Smooth muscle cell (in vitro differentiated cells): ENCODE measurements around the gene ENGASE. TPM values are rescaled to one million over a fixed set of nuclear protein-coding genes. Genes with fewer than 3 reads are reported as not detected.
A peak's percentile ranks its signal among the peaks of the same experiment; 100 is the strongest.

Experiments
- DNase-seq: peaks from one replicate; lab custom pipeline; 2025; ENCODE audit not compliant: unreplicated experiment; lab: John Stamatoyannopoulos, UW
- H2AFZ ChIP-seq: fragments of 200-600 bp; sonication (generic); 2 replicates; pipeline ENCODE4 v1.6.0; 2016; ENCODE audit warnings: antibody characterized with exemption, low read depth, mild to moderate bottlenecking
- H3F3A ChIP-seq: fragments of 200-600 bp; sonication (generic); 2 replicates; pipeline ENCODE4 v1.6.0; 2017; ENCODE audit warnings: antibody characterized with exemption, low read depth
- H3K27ac ChIP-seq: fragments of 200-600 bp; sonication (generic); 2 replicates; pipeline ENCODE4 v1.5.1; 2016; ENCODE audit warnings: low read depth, mild to moderate bottlenecking
- H3K27me3 ChIP-seq: fragments of 200-600 bp; sonication (generic); 2 replicates; pipeline ENCODE4 v1.6.1; 2016; ENCODE audit warnings: low read depth, mild to moderate bottlenecking
- H3K36me3 ChIP-seq: fragments of 200-600 bp; sonication (generic); 2 replicates; pipeline ENCODE4 v1.5.1; 2016; ENCODE audit warnings: low read depth
- H3K4me1 ChIP-seq: fragments of 200-600 bp; sonication (generic); 2 replicates; pipeline ENCODE4 v1.5.1; 2016; ENCODE audit warnings: low read depth
- H3K4me2 ChIP-seq: fragments of 200-600 bp; sonication (generic); 2 replicates; pipeline ENCODE4 v1.6.0; 2016; ENCODE audit warnings: mild to moderate bottlenecking
- H3K4me3 ChIP-seq: fragments of 200-600 bp; sonication (generic); 2 replicates; pipeline ENCODE4 v1.5.1; 2016; ENCODE audit warnings: mild to moderate bottlenecking
- H3K79me2 ChIP-seq: fragments of 200-600 bp; sonication (generic); 2 replicates; pipeline ENCODE4 v1.6.0; 2016; ENCODE audit warnings: low read depth, mild to moderate bottlenecking
- H3K9ac ChIP-seq: fragments of 200-600 bp; sonication (generic); 2 replicates; pipeline ENCODE4 v1.6.0; 2016; ENCODE audit warnings: low read depth
- H3K9me3 ChIP-seq: fragments of 200-600 bp; sonication (generic); replicated peaks from 2 replicates; pipeline ENCODE4 v1.5.1; 2016; ENCODE audit warnings: low read depth
- H4K20me1 ChIP-seq: fragments of 200-600 bp; sonication (generic); 2 replicates; pipeline ENCODE4 v1.6.0; 2016; ENCODE audit warnings: low read depth
- WGBS: methylation state at CpG from one replicate; pipeline ENCODE4 v1.1.7; 2016; ENCODE audit warnings: low lambda C conversion rate; 5-methylcytosine and 5-hydroxymethylcytosine counted together
- polyA plus RNA-seq: library from polyadenylated mRNA; unstranded; fragments of >200 nt; fragmentation: Nextera tagmentation; extraction: Ambion mirVana; gene quantifications from 2 replicates; pipeline ENCODE4 v1.2.1, GENCODE V29; 2016
- total RNA-seq: library from RNA; depleted of rRNA; stranded (reverse); fragments of >200 nt; gene quantifications from 2 replicates; pipeline ENCODE4 v1.2.3, GENCODE V29; 2014
- TF ChIP-seq, protein P1 (sequence below): fragments of 200-600 bp; sonication (generic); IDR thresholded peaks from 2 replicates; pipeline ENCODE4 v1.5.1; 2017; ENCODE audit warnings: borderline replicate concordance, mild to moderate bottlenecking, antibody characterized with exemption; ENCODE audit not compliant: insufficient read depth, poor library complexity, severe bottlenecking

ENGASE gene
- total and polyA plus RNA-seq, 2 experiments from 2014 or later = 3.8 to 9.6 TPM

- Histone ChIP-seq H3K4me3 (no peak overlapping the region), H3K27me3 (no peaks in the 10 kb centered on the region), H3K4me2 (no peak overlapping the region), H4K20me1 (no peaks in the 10 kb centered on the region), H3K9me3 (no peaks in the 10 kb centered on the region), H3K36me3 (no peaks in the 10 kb centered on the region), H2AFZ (no peak overlapping the region), H3K27ac (no peak overlapping the region), H3K4me1 (no peaks in the 10 kb centered on the region), H3K79me2 (no peaks in the 10 kb centered on the region), H3K9ac (no peak overlapping the region), H3F3A (no peaks in the 10 kb centered on the region)
- TF ChIP-seq, protein P1, sequence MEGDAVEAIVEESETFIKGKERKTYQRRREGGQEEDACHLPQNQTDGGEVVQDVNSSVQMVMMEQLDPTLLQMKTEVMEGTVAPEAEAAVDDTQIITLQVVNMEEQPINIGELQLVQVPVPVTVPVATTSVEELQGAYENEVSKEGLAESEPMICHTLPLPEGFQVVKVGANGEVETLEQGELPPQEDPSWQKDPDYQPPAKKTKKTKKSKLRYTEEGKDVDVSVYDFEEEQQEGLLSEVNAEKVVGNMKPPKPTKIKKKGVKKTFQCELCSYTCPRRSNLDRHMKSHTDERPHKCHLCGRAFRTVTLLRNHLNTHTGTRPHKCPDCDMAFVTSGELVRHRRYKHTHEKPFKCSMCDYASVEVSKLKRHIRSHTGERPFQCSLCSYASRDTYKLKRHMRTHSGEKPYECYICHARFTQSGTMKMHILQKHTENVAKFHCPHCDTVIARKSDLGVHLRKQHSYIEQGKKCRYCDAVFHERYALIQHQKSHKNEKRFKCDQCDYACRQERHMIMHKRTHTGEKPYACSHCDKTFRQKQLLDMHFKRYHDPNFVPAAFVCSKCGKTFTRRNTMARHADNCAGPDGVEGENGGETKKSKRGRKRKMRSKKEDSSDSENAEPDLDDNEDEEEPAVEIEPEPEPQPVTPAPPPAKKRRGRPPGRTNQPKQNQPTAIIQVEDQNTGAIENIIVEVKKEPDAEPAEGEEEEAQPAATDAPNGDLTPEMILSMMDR = peak; percentile 56
- 76% methylated on average over 13 of the region's 13 CpGs for WGBS
- no peak for DNase-seq
These were observed 32.0 kb upstream of the ENGASE start for GRCh38 chr17:79042421-79043190.

DNA sequence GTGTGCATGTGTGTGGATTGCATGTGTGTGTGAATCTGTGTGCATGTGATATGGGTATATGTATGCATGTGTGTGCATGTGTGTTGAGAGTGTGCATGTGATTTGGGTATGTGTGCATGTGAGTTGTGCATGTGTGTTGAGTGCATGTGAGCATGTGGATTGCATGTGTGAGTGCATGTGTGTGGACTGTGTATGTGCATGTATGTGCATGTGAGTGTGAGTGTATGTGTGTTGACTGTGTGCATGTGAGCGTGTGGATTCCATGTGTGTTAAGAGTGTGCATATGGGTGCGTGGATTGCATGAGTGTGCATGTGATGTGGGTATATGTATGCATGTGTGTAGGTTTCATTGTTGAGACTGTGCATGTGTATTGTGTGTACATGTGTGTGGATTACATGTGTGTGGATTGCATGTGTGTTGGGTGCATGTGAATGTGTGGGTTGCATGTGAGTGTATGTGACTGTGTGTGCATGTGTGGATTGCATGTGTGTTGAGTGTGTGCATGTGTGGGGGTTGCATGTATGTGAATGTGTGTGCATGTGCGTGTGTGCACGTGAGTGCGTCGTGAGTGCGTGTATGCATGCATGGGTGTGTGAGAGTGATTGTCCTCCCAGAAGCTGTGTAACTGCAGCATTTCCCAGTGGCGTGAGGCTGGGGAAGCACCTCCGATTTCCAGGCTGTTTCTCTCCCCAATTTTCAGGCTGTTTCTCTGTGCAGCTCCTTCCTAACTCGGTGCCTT is 31.3 kb upstream of the ENGASE start:
- Histone ChIP-seq H4K20me1 (no peaks in the 10 kb centered on the region), H3K27me3 (no peaks in the 10 kb centered on the region), H3K79me2 (no peaks in the 10 kb centered on the region), H3K9ac (no peak overlapping the region), H3K4me1 (peaks cover under 1% of the 10 kb centered on the region), H3K4me3 (no peak overlapping the region), H3K9me3 (no peaks in the 10 kb centered on the region), H3K4me2 (no peak overlapping the region), H3K27ac (no peak overlapping the region), H2AFZ (no peak overlapping the region), H3F3A (no peaks in the 10 kb centered on the region), H3K36me3 (no peaks in the 10 kb centered on the region)
- 92% methylated on average over 10 of the region's 10 CpGs for WGBS
- DNase-seq = no peak
- TF ChIP-seq, protein P1 = no peak

DNA sequence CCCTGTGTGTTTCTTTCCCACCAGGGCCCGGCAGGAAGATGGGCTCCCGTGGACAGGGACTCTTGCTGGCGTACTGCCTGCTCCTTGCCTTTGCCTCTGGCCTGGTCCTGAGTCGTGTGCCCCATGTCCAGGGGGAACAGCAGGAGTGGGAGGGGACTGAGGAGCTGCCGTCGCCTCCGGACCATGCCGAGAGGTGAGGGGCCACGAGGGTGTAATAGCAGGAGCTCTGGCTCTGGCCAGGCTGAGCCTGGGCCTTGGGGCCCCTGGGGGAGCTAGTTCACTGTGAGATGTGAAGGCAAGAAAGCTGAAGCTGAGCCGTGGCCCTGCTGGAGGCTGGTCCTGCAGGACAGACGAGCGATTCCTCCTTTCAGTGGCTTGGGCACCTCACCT is 30.7 kb upstream of the ENGASE start:
- Histone ChIP-seq H4K20me1 (no peaks in the 10 kb centered on the region), H3K9me3 (no peaks in the 10 kb centered on the region), H3F3A (no peaks in the 10 kb centered on the region), H3K4me2 (no peak overlapping the region), H3K27ac (no peak overlapping the region), H3K27me3 (no peaks in the 10 kb centered on the region), H3K9ac (no peak overlapping the region), H3K4me1 (peaks cover 6% of the 10 kb centered on the region), H3K79me2 (no peaks in the 10 kb centered on the region), H3K4me3 (no peak overlapping the region), H3K36me3 (no peaks in the 10 kb centered on the region), H2AFZ (no peak overlapping the region)
- DNase-seq = no peak
- WGBS = 74% methylated on average over 12 of the region's 12 CpGs
- TF ChIP-seq, protein P1 = no peak
